GM12878 (cell line): Measurements from ENCODE around the gene ANAPC15. TPM values are rescaled to one million over a fixed set of nuclear protein-coding genes. Genes with fewer than 3 reads are reported as not detected.

Experiments used
- ATAC-seq: fragments of 200-7000 bp; cut with Tn5 transposase; 3 replicates; pipeline ENCODE4 v1.9.1; 2020; ENCODE audit warnings: mild to moderate bottlenecking, moderate library complexity
- BruUV-seq: library from RNA; stranded (reverse); fragments of 400-500 nt; replicated peaks from 2 replicates; lab custom pipeline; 2021; lab: Mats Ljungman, UMichigan
- CTCF ChIA-PET: fragments of 300-600 bp; sonication (Branson Sonifier 250); formaldehyde crosslinking; extraction: SDS; loops from one replicate; lab custom pipeline; 2021; ENCODE audit warnings: inconsistent platforms; lab: Yijun Ruan, JAX
- POLR2A ChIA-PET: fragments of 350-600 bp; formaldehyde crosslinking; extraction: SDS; loops from one replicate; lab custom pipeline; 2021; ENCODE audit warnings: inconsistent platforms; lab: Charles Lee
- RAD21 ChIA-PET: fragments of 300-600 bp; sonication (Branson Sonifier 250); formaldehyde crosslinking; loops from one replicate; lab custom pipeline; 2023; ENCODE audit warnings: antibody characterized with exemption; ENCODE audit not compliant: unreplicated experiment; lab: Charles Lee
- SMC1A ChIA-PET: fragments of 300-600 bp; sonication (Branson Sonifier 250); formaldehyde crosslinking; loops from one replicate; lab custom pipeline; 2023; ENCODE audit not compliant: unreplicated experiment, uncharacterized antibody; lab: Charles Lee
- DNase-seq: peaks from one replicate; pipeline ENCODE4 v3.0.0-alpha.2; 2011; ENCODE audit warnings: low read depth, low spot score
- FAIRE-seq: peaks from 3 replicates; lab custom pipeline; 2011; peaks lifted over from hg19 to GRCh38; lab: Jason Lieb, UNC
- H2AFZ ChIP-seq: 2 replicates; pipeline ENCODE4 v1.6.0; 2011; ENCODE audit warnings: low read depth, low read length, control low read depth; ENCODE audit not compliant: control insufficient read depth
- H3K27ac ChIP-seq: 2 replicates; pipeline ENCODE4 v1.5.1; 2011; ENCODE audit warnings: control low read depth; ENCODE audit not compliant: control insufficient read depth, insufficient read depth
- H3K27me3 ChIP-seq, 2 experiments: replicated peaks in 1 of 2; 2 replicates each; pipeline versions ENCODE4 v1.6.0 to v1.6.1; 2011; ENCODE audit warnings: low read length in 1 of 2; ENCODE audit not compliant: control insufficient read depth in 2 of 2, insufficient read depth in 2 of 2
- H3K36me3 ChIP-seq, 2 experiments: 2 replicates each; pipeline ENCODE4 v1.5.1; 2011; ENCODE audit warnings: low read length in 1 of 2; ENCODE audit not compliant: control insufficient read depth in 2 of 2, insufficient read depth in 2 of 2
- H3K4me1 ChIP-seq: 2 replicates; pipeline ENCODE4 v1.6.1; 2011; ENCODE audit warnings: mild to moderate bottlenecking, low read length, moderate library complexity, mixed read lengths; ENCODE audit not compliant: control insufficient read depth, insufficient read depth
- H3K4me2 ChIP-seq: 2 replicates; pipeline ENCODE4 v1.6.0; 2011; ENCODE audit warnings: control low read depth; ENCODE audit not compliant: control insufficient read depth, insufficient read depth
- H3K4me3 ChIP-seq: fragments of 200-600 bp; sonication (generic); 2 replicates; pipeline ENCODE4 v1.5.1; 2016
- H3K79me2 ChIP-seq: 2 replicates; pipeline ENCODE4 v1.6.0; 2011; ENCODE audit warnings: low read length; ENCODE audit not compliant: control insufficient read depth, insufficient read depth
- H3K9ac ChIP-seq: 2 replicates; pipeline ENCODE4 v1.8.0; 2011; ENCODE audit warnings: low read length, control low read depth, mixed read lengths; ENCODE audit not compliant: control insufficient read depth, insufficient read depth
- H3K9me3 ChIP-seq: replicated peaks from 3 replicates; pipeline ENCODE4 v1.5.1; 2011; ENCODE audit warnings: mild to moderate bottlenecking, low read length; ENCODE audit not compliant: control insufficient read depth, insufficient read depth
- H4K20me1 ChIP-seq: 2 replicates; pipeline ENCODE4 v1.6.0; 2011; ENCODE audit not compliant: control insufficient read depth, insufficient read depth
- MLLT1 ChIP-seq: fragments of 450-650 bp; IDR thresholded peaks from 2 replicates; pipeline ENCODE4 v1.6.1; 2016; ENCODE audit warnings: mild to moderate bottlenecking
- RB1 ChIP-seq: fragments of 450-650 bp; formaldehyde crosslinking; IDR thresholded peaks from 2 replicates; pipeline ENCODE4 v1.6.1; 2017; ENCODE audit warnings: mild to moderate bottlenecking, borderline replicate concordance
- RCOR1 ChIP-seq: conservative IDR thresholded peaks from 2 replicates; pipeline ENCODE4 v1.6.1; 2012; ENCODE audit warnings: low read depth, low read length, improper control_type of control experiment
- SIN3A ChIP-seq: IDR thresholded peaks from 2 replicates; pipeline ENCODE4 v1.6.1; 2012; ENCODE audit warnings: low read depth, low read length, improper control_type of control experiment
- SMARCA5 ChIP-seq: fragments of 450-650 bp; IDR thresholded peaks from 2 replicates; pipeline ENCODE4 v1.6.1; 2017; ENCODE audit warnings: mild to moderate bottlenecking
- WGBS: methylation state at CpG from one replicate; pipeline ENCODE4 v1.1.6; 2016; ENCODE audit warnings: low lambda C conversion rate; ENCODE audit not compliant: insufficient replicate concordance, insufficient coverage; ENCODE audit errors: missing lambda C conversion rate; 5-methylcytosine and 5-hydroxymethylcytosine counted together
- in situ Hi-C: fragments of 300-500 bp; cut with MboI; formaldehyde crosslinking; loops from 9 replicates; pipeline ENCODE4 v1.14.3; 2018; ENCODE audit warnings: mixed read lengths
- intact Hi-C: fragments of 100-400 bp; cut with micrococcal nuclease; formaldehyde crosslinking; loops from one replicate; pipeline ENCODE4 v1.14.2; 2022; ENCODE audit not compliant: unreplicated experiment
- polyA plus RNA-seq, 11 experiments: library from polyadenylated mRNA; depleted of rRNA in 4 of 11; unstranded in 6 of 11; stranded (reverse) in 5 of 11; fragments of >200 nt; fragmentation: Nextera tagmentation in 4 of 11; fragmentation: Illumina TruSeq in 1 of 11; extraction: Ambion mirVana in 4 of 11; extraction: Trizol in 1 of 11; gene quantifications; 1 replicate in 1 of 11; 2 replicates in 10 of 11; pipeline versions ENCODE4 v1.2.1 to v1.2.3, GENCODE V29; 2011 to 2016; ENCODE audit warnings: inconsistent platforms in 2 of 11, missing spikeins in 2 of 11, low read depth in 1 of 11
- total RNA-seq, 4 experiments: library from RNA; depleted of rRNA in 3 of 4; stranded (reverse); fragments of >200 nt in 3 of 4; fragmentation: Illumina TruSeq in 1 of 4; extraction: Trizol in 1 of 4; gene quantifications; 2 replicates each; pipeline versions ENCODE4 v1.2.1 to v1.2.3, GENCODE V29; 2013 to 2021

ANAPC15 gene
- total and polyA plus RNA-seq, 10 of the 15 experiments (the other 5 are each of a cell fraction or from before 2014, with no cell fraction given) = 83.4 to 372 (median 103) TPM

- ChIA-PET RAD21 (no interaction called here), SMC1A (no interaction called here), CTCF (no interaction called here), POLR2A (no interaction called here)
- WGBS = 77% methylated on average over 11 of the region's 11 CpGs
- Histone ChIP-seq H4K20me1 (no peaks in the 10 kb centered on the region), H3K9ac (0 out of 2 replicates have a peak overlapping the region, but pooled peaks have one; percentile 30), H3K4me1 (peaks cover 21% of the 10 kb centered on the region), H3K27me3 (no peaks in the 10 kb centered on the region), H3K9me3 (no peaks in the 10 kb centered on the region), H3K27ac (peak overlapping the region; percentile 70), H3K79me2 (peaks cover 43% of the 10 kb centered on the region), H3K4me3 (peak overlapping the region; percentile 33; the same call in 1 of the 2 replicates), H3K36me3 (peaks cover 2 to 5% of the 10 kb centered on the region in 2 experiments; a peak in 3 of 4 replicates), H3K4me2 (peak overlapping the region; percentile 96), H2AFZ (peak overlapping the region; percentile 68)
- 0 out of 2 replicates have a peak, but pooled peaks have one; percentile 28 for TF ChIP-seq RB1
- TF ChIP-seq SIN3A = no peak
- peak; percentile 94 for TF ChIP-seq MLLT1
- 0 out of 2 replicates have a peak, but pooled peaks have one; percentile 6 for TF ChIP-seq RCOR1
- 0 out of 2 replicates have a peak, but pooled peaks have one; percentile 58 for TF ChIP-seq SMARCA5
- intact Hi-C loops = loop anchor here (1.0 kb wide), 1 partner anchor 23 kb away; the partner anchor contains the start of genes LRRC51 and NUMA1
- no peak for ATAC-seq
- no peak for DNase-seq
- in situ Hi-C loops = no loop called here
- TSS peak; percentile 89 for BruUV-seq
- FAIRE-seq = peak; percentile 44
These were observed 8.7 kb downstream of the ANAPC15 start for GRCh38 chr11:72103754-72104167.
